NCI-H2227 (cell line): ENCODE data around the gene PEPD.

Experiments used
- DNase-seq: peaks from one replicate; lab custom pipeline; 2025; ENCODE audit not compliant: unreplicated experiment; lab: John Stamatoyannopoulos, UW

Gene PEPD

GRCh38 chr19:33427801-33428626, 93.6 kb downstream of the PEPD start:
- DNase-seq: no peak

GRCh38 chr19:33426621-33427361, 94.8 kb downstream of the PEPD start:
- peak; percentile 93 for DNase-seq

GRCh38 chr19:33424181-33424580, 97.4 kb downstream of the PEPD start:
- no peak for DNase-seq

- no peak for DNase-seq
These were observed 99.0 kb downstream of the PEPD start for GRCh38 chr19:33422369-33423180.

- DNase-seq: no peak
These were observed 100.2 kb downstream of the PEPD start for GRCh38 chr19:33421368-33421767.

GRCh38 chr19:33420821-33421220, 100.8 kb downstream of the PEPD start:
- no peak for DNase-seq

GRCh38 chr19:33419788-33420130, 101.8 kb downstream of the PEPD start:
- DNase-seq: peak; percentile 65

- DNase-seq: no peak
These were observed 102.5 kb downstream of the PEPD start for GRCh38 chr19:33418871-33419787.

GRCh38 chr19:33418461-33418860, 103.1 kb downstream of the PEPD start:
- DNase-seq: no peak

GRCh38 chr19:33417751-33418150, 103.8 kb downstream of the PEPD start:
- no peak for DNase-seq

GRCh38 chr19:33416307-33417215, 105.0 kb downstream of the PEPD start:
- DNase-seq: peak; percentile 97

- DNase-seq: no peak
These were observed 106.7 kb downstream of the PEPD start for GRCh38 chr19:33414667-33415605.

- no peak for DNase-seq
These were observed 107.5 kb downstream of the PEPD start for GRCh38 chr19:33413868-33414666.

- DNase-seq: no peak
These were observed 108.2 kb downstream of the PEPD start for GRCh38 chr19:33413426-33413725.

GRCh38 chr19:33412601-33413425, 108.8 kb downstream of the PEPD start:
- DNase-seq: no peak

GRCh38 chr19:33411621-33412180, 109.9 kb downstream of the PEPD start:
- DNase-seq: no peak
